H1 (cell line): ENCODE data around the gene HELQ. TPM values are rescaled to one million over a fixed set of nuclear protein-coding genes. Genes with fewer than 3 reads are reported as not detected.

Source experiments
- CTCF ChIA-PET: fragments of 300-600 bp; sonication (Branson Sonifier 250); formaldehyde crosslinking; loops from one replicate; lab custom pipeline; 2021; ENCODE audit not compliant: partially characterized antibody; lab: Charles Lee
- POLR2A ChIA-PET: fragments of 300-600 bp; sonication (Branson Sonifier 250); formaldehyde crosslinking; loops from one replicate; lab custom pipeline; 2021; ENCODE audit warnings: inconsistent platforms; ENCODE audit not compliant: partially characterized antibody; lab: Charles Lee
- DNase-seq, 2 experiments: peaks; one replicate each; pipeline versions ENCODE4 v3.0.0 to v3.0.0-alpha.2; 2010 to 2022; ENCODE audit warnings: low spot score in 2 of 2, low read depth in 1 of 2, mixed read lengths in 1 of 2
- FAIRE-seq: peaks from 2 replicates; lab custom pipeline; 2011; peaks lifted over from hg19 to GRCh38; lab: Jason Lieb, UNC
- H2AFZ ChIP-seq: 2 replicates; pipeline ENCODE4 v1.8.1; 2012; ENCODE audit warnings: low read length, inconsistent platforms
- H2AK5ac ChIP-seq: 2 replicates; pipeline ENCODE4 v1.6.1; 2013; ENCODE audit warnings: low read depth, low read length
- H2BK120ac ChIP-seq: replicated peaks from 2 replicates; pipeline ENCODE3; 2013; ENCODE audit warnings: low read depth, low read length, inconsistent platforms
- H2BK12ac ChIP-seq: 2 replicates; pipeline ENCODE4 v1.6.1; 2013; ENCODE audit warnings: low read depth, low read length
- H2BK15ac ChIP-seq: 2 replicates; pipeline ENCODE4 v1.6.1; 2013; ENCODE audit warnings: low read length
- H2BK20ac ChIP-seq: 2 replicates; pipeline ENCODE4 v1.6.1; 2013; ENCODE audit warnings: low read length
- H2BK5ac ChIP-seq: 2 replicates; pipeline ENCODE4 v1.6.1; 2013; ENCODE audit warnings: low read depth, low read length
- H3K14ac ChIP-seq: 2 replicates; pipeline ENCODE4 v1.6.1; 2013; ENCODE audit warnings: inconsistent platforms; ENCODE audit not compliant: insufficient read length
- H3K18ac ChIP-seq: 2 replicates; pipeline ENCODE4 v1.6.1; 2013; ENCODE audit warnings: low read length; ENCODE audit errors: extremely low read depth
- H3K23ac ChIP-seq: 2 replicates; pipeline ENCODE4 v1.6.1; 2013; ENCODE audit warnings: inconsistent platforms; ENCODE audit not compliant: insufficient read length
- H3K23me2 ChIP-seq: 2 replicates; pipeline ENCODE4 v1.6.1; 2013; ENCODE audit warnings: low read depth, low read length
- H3K27ac ChIP-seq: 2 replicates; pipeline ENCODE4 v1.6.1; 2011; ENCODE audit warnings: low read depth, low read length, inconsistent platforms
- H3K27me3 ChIP-seq, 4 experiments: replicated peaks in 1 of 4; 1 replicate in 1 of 4; 2 replicates in 3 of 4; pipeline versions ENCODE4 v1.6.1 to v1.8.1; 2011 to 2013; ENCODE audit warnings: low read length in 3 of 4, mild to moderate bottlenecking in 3 of 4, inconsistent platforms in 2 of 4, mixed read lengths in 2 of 4, moderate library complexity in 1 of 4; ENCODE audit not compliant: control insufficient read depth in 3 of 4, insufficient read depth in 3 of 4; ENCODE audit errors: extremely low read depth in 1 of 4
- H3K36me3 ChIP-seq, 4 experiments: 2 replicates each; pipeline versions ENCODE4 v1.6.1 to v1.8.1; 2011 to 2013; ENCODE audit warnings: mild to moderate bottlenecking in 4 of 4, low read length in 3 of 4, moderate library complexity in 2 of 4, control low read depth in 1 of 4, inconsistent platforms in 1 of 4; ENCODE audit not compliant: insufficient read depth in 4 of 4, control insufficient read depth in 2 of 4
- H3K4ac ChIP-seq: replicated peaks from 2 replicates; pipeline ENCODE3; 2013; ENCODE audit warnings: low read length, low read depth, mixed read lengths, inconsistent platforms; ENCODE audit not compliant: insufficient read length
- H3K4me1 ChIP-seq, 4 experiments: replicated peaks in 1 of 4; 1 replicate in 1 of 4; 2 replicates in 3 of 4; pipeline versions ENCODE4 v1.6.1 to v1.8.1; 2011 to 2013; ENCODE audit warnings: low read length in 3 of 4, inconsistent platforms in 2 of 4, mixed read lengths in 1 of 4; ENCODE audit not compliant: insufficient read depth in 4 of 4, control insufficient read depth in 3 of 4
- H3K4me2 ChIP-seq, 2 experiments: 2 replicates each; pipeline versions ENCODE4 v1.6.1 to v1.8.1; 2011 to 2013; ENCODE audit warnings: low read depth in 2 of 2, low read length in 2 of 2, control low read depth in 1 of 2, inconsistent platforms in 1 of 2, mild to moderate bottlenecking in 1 of 2; ENCODE audit not compliant: insufficient read depth in 1 of 2
- H3K4me3 ChIP-seq, 4 experiments: fragments of 200-600, 300-600 bp in 1 of 4; sonication (generic), shearing (Covaris generic), sonication (Bioruptor Twin) in 1 of 4; 2 replicates each; pipeline versions ENCODE4 v1.5.1 to v1.8.1; 2011 to 2016; ENCODE audit warnings: low read length in 4 of 4, low read depth in 3 of 4, control low read depth in 2 of 4, inconsistent platforms in 2 of 4, mild to moderate bottlenecking in 2 of 4, mixed read lengths in 1 of 4, moderate library complexity in 1 of 4; ENCODE audit not compliant: insufficient read depth in 2 of 4; ENCODE audit errors: extremely low read depth in 1 of 4
- H3K56ac ChIP-seq: replicated peaks from 2 replicates; pipeline ENCODE3; 2013; ENCODE audit warnings: low read depth, mild to moderate bottlenecking, mixed read lengths, low read length, inconsistent platforms; ENCODE audit not compliant: insufficient read length
- H3K79me1 ChIP-seq: 2 replicates; pipeline ENCODE4 v1.6.1; 2013; ENCODE audit warnings: low read depth, low read length, control low read depth
- H3K79me2 ChIP-seq, 2 experiments: 2 replicates each; pipeline versions ENCODE4 v1.6.1 to v1.8.1; 2012 to 2013; ENCODE audit warnings: low read length in 2 of 2, mild to moderate bottlenecking in 2 of 2, inconsistent platforms in 1 of 2; ENCODE audit not compliant: insufficient read depth in 2 of 2, control insufficient read depth in 1 of 2
- H3K9ac ChIP-seq, 4 experiments: replicated peaks in 1 of 4; 1 replicate in 1 of 4; 2 replicates in 3 of 4; pipeline versions ENCODE4 v1.6.1 to v1.8.1; 2011 to 2013; ENCODE audit warnings: low read depth in 3 of 4, low read length in 3 of 4, control low read depth in 2 of 4, mild to moderate bottlenecking in 2 of 4, moderate library complexity in 2 of 4, inconsistent platforms in 1 of 4; ENCODE audit errors: extremely low read depth in 1 of 4
- H3K9me3 ChIP-seq, 2 experiments: 2 replicates each; pipeline versions ENCODE4 v1.6.1 to v1.8.1; 2012 to 2013; ENCODE audit warnings: mild to moderate bottlenecking in 2 of 2, moderate library complexity in 2 of 2, control low read depth in 1 of 2, inconsistent platforms in 1 of 2, low read depth in 1 of 2, low read length in 1 of 2, mixed read lengths in 1 of 2; ENCODE audit not compliant: insufficient read depth in 2 of 2
- H4K20me1 ChIP-seq, 2 experiments: replicated peaks in 1 of 2; 2 replicates each; pipeline versions ENCODE3 to v1.8.1; 2011 to 2013; ENCODE audit warnings: inconsistent platforms in 2 of 2, low read length in 2 of 2, mild to moderate bottlenecking in 1 of 2; ENCODE audit not compliant: insufficient read depth in 2 of 2, control insufficient read depth in 1 of 2
- H4K5ac ChIP-seq: 2 replicates; pipeline ENCODE4 v1.6.1; 2013; ENCODE audit warnings: low read length, low read depth, mixed read lengths, inconsistent platforms; ENCODE audit not compliant: insufficient read length
- H4K8ac ChIP-seq: 2 replicates; pipeline ENCODE4 v1.8.0; 2013; ENCODE audit warnings: mild to moderate bottlenecking, moderate library complexity, low read length, inconsistent platforms; ENCODE audit not compliant: insufficient read depth; ENCODE audit errors: extremely low read depth
- H4K91ac ChIP-seq: replicated peaks from 2 replicates; pipeline ENCODE3; 2013; ENCODE audit warnings: low read length, mixed read lengths, inconsistent platforms; ENCODE audit not compliant: insufficient read length
- BRCA1 ChIP-seq: IDR thresholded peaks from 2 replicates; pipeline ENCODE4 v1.6.1; 2012; ENCODE audit warnings: low read depth, low read length, improper control_type of control experiment
- TAF1 ChIP-seq: IDR thresholded peaks from 2 replicates; pipeline ENCODE4 v1.6.1; 2011; ENCODE audit warnings: mild to moderate bottlenecking, low read depth, low read length
- WGBS, 2 experiments: shearing (Covaris generic) in 1 of 2; methylation state at CpG; one replicate each; pipeline versions ENCODE4 v1.1.6 to v1.1.7; 2013 to 2015; ENCODE audit warnings: low lambda C conversion rate in 2 of 2, mixed read lengths in 2 of 2, inconsistent platforms in 1 of 2, low coverage in 1 of 2, missing lambda C conversion rate in 1 of 2; ENCODE audit not compliant: insufficient replicate concordance in 2 of 2, insufficient coverage in 1 of 2, insufficient read length in 1 of 2; ENCODE audit errors: extremely low coverage in 1 of 2, missing lambda C conversion rate in 1 of 2; 5-methylcytosine and 5-hydroxymethylcytosine counted together
- polyA plus RNA-seq, 7 experiments: library from polyadenylated mRNA; depleted of rRNA in 3 of 7; stranded (reverse) in 5 of 7; unstranded in 2 of 7; fragments of >200 nt in 5 of 7; fragments of 200-250 nt in 2 of 7; gene quantifications; 1 replicate in 5 of 7; 2 replicates in 1 of 7; 4 replicates in 1 of 7; pipeline versions ENCODE4 v1.2.1 to v1.2.3, GENCODE V29; 2011 to 2013; ENCODE audit warnings: missing spikeins in 2 of 7, mixed read lengths in 2 of 7
- total RNA-seq: library from RNA; stranded (reverse); fragmentation: NEBNext Ultra II Directional; extraction: Animal tissue kit (Norgen Biotek cat#: 25700); gene quantifications from 2 replicates; pipeline ENCODE4 v1.2.1, GENCODE V29; 2021

Gene HELQ
- total and polyA plus RNA-seq, 2 of the 8 experiments (the other 6 are each of a cell fraction or from before 2014, with no cell fraction given) = 4.7 to 9.0 TPM

DNA sequence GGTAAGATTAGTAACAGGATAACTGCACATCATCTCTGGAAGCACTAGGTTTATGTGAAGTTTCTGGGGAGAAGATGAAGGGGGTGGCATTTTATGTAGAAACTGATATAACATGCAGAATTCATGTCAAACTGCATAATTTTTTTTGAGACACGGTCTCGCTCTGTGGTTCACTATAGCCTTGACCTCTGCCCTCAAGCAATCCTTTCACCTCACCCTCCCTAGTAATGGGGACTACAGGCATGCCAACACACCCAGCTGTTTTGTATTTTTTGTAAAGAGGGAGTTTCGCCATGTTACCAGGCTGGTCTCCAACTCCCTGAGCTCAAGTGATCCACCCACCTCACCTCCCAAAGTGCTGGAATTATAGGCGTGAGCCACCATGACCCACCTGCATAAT lies 17.8 kb upstream of the HELQ start:
- Histone ChIP-seq H3K27me3 (no peaks in the 10 kb centered on the region), H2AK5ac (no peak overlapping the region), H3K79me2 (no peaks in the 10 kb centered on the region), H3K9ac (no peak overlapping the region), H4K5ac (no peak overlapping the region), H4K20me1 (no peaks in the 10 kb centered on the region), H3K4me3 (no peak overlapping the region), H3K14ac (no peak overlapping the region), H2BK120ac (no peak overlapping the region), H2BK20ac (no peak overlapping the region), H3K79me1 (no peaks in the 10 kb centered on the region; the same call in 1 of the 2 replicates), H2BK5ac (no peak overlapping the region), H3K56ac (no peak overlapping the region), H3K23ac (no peak overlapping the region), H3K9me3 (no peaks in the 10 kb centered on the region), H4K8ac (no peak overlapping the region), H2BK15ac (no peak overlapping the region), H3K4me1 (no peaks in the 10 kb centered on the region), H3K23me2 (no peaks in the 10 kb centered on the region), H3K36me3 (peaks cover 0 to 14% (median 5%) of the 10 kb centered on the region in 4 experiments; a peak in 3 of 8 replicates), H3K18ac (no peak overlapping the region), H3K4me2 (no peak overlapping the region), H2AFZ (no peak overlapping the region), H2BK12ac (no peak overlapping the region), H4K91ac (no peak overlapping the region), H3K27ac (no peak overlapping the region), H3K4ac (no peak overlapping the region)
- POLR2A ChIA-PET = interaction anchor here (0.6 kb wide), 1 partner anchor 49 kb away, joined by 3 read pairs; no protein-coding TSS in a partner anchor
- CTCF ChIA-PET = no interaction called here
- DNase-seq = no peak
- TF ChIP-seq TAF1 (no peak), BRCA1 (no peak)
- 67% methylated on average over 4 of the region's 4 CpGs; no CpG with 5 or more reads in 1 of the 2 experiments for WGBS, 2 experiments
- FAIRE-seq = no peak
